OCI-LY7 (cell line): Measurements from ENCODE around the gene ARHGAP21. TPM values are rescaled to one million over a fixed set of nuclear protein-coding genes. Genes with fewer than 3 reads are reported as not detected.

Experiments used
- BruUV-seq: library from RNA; stranded (reverse); fragments of 400-500 nt; replicated peaks from 2 replicates; lab custom pipeline; 2021; lab: Mats Ljungman, UMichigan
- CTCF ChIA-PET: fragments of 300-600 bp; sonication (Branson Sonifier 250); formaldehyde crosslinking; loops from one replicate; lab custom pipeline; 2022; ENCODE audit warnings: antibody characterized with exemption; ENCODE audit not compliant: unreplicated experiment; lab: Charles Lee
- POLR2A ChIA-PET: fragments of 300-600 bp; sonication (Branson Sonifier 250); formaldehyde crosslinking; loops from one replicate; lab custom pipeline; 2022; ENCODE audit warnings: antibody characterized with exemption; lab: Charles Lee
- DNase-seq: peaks from one replicate; pipeline ENCODE4 v3.0.0-alpha.2; 2015; ENCODE audit warnings: low spot score
- H2AFZ ChIP-seq: fragments of 200-600 bp; sonication (generic), shearing (Covaris generic); 2 replicates; pipeline ENCODE4 v1.6.1; 2014; ENCODE audit warnings: mild to moderate bottlenecking, antibody characterized with exemption, low read length, moderate library complexity
- H3K27ac ChIP-seq: fragments of 200-600 bp; sonication (generic); 2 replicates; pipeline ENCODE4 v1.5.1; 2014; ENCODE audit warnings: mixed run types, low read depth, mild to moderate bottlenecking, moderate library complexity, low read length, inconsistent platforms; ENCODE audit not compliant: poor library complexity, severe bottlenecking
- H3K36me3 ChIP-seq: fragments of 200-600 bp; sonication (generic); 2 replicates; pipeline ENCODE4 v1.6.1; 2014; ENCODE audit warnings: mild to moderate bottlenecking, antibody characterized with exemption, low read length, moderate library complexity, mixed read lengths; ENCODE audit not compliant: insufficient read depth
- H3K4me1 ChIP-seq: fragments of 200-600 bp; sonication (generic); 2 replicates; pipeline ENCODE4 v1.5.1; 2014; ENCODE audit warnings: mild to moderate bottlenecking, low read length; ENCODE audit not compliant: insufficient read depth, poor library complexity, severe bottlenecking
- H3K4me2 ChIP-seq: fragments of 200-600 bp; sonication (generic); 2 replicates; pipeline ENCODE4 v1.6.1; 2014; ENCODE audit warnings: mild to moderate bottlenecking, low read length
- H3K4me3 ChIP-seq: fragments of 200-600 bp; sonication (generic); 2 replicates; pipeline ENCODE4 v1.5.1; 2014; ENCODE audit warnings: mild to moderate bottlenecking, low read depth, low read length; ENCODE audit not compliant: poor library complexity, severe bottlenecking
- H3K79me2 ChIP-seq: fragments of 200-600 bp; sonication (generic); 2 replicates; pipeline ENCODE4 v1.6.1; 2016; ENCODE audit warnings: low read depth, mild to moderate bottlenecking, low read length, moderate library complexity, mixed read lengths; ENCODE audit not compliant: insufficient read depth
- H3K9me2 ChIP-seq: fragments of 200-600 bp; sonication (generic); 2 replicates; pipeline ENCODE4 v1.6.1; 2016; ENCODE audit warnings: mild to moderate bottlenecking, low read length, mixed read lengths; ENCODE audit not compliant: insufficient read depth
- H3K9me3 ChIP-seq: fragments of 200-600 bp; sonication (generic); 2 replicates; pipeline ENCODE4 v1.6.1; 2014; ENCODE audit warnings: mild to moderate bottlenecking, mixed run types, low read length, mixed read lengths
- H4K20me1 ChIP-seq: fragments of 200-600 bp; sonication (generic); 2 replicates; pipeline ENCODE4 v1.6.1; 2014; ENCODE audit warnings: mild to moderate bottlenecking, antibody characterized with exemption, low read length, moderate library complexity, mixed read lengths; ENCODE audit not compliant: insufficient read depth
- EZH2phosphoT487 ChIP-seq: fragments of 200-600 bp; sonication (generic); IDR thresholded peaks from 2 replicates; pipeline ENCODE4 v1.6.1; 2018; ENCODE audit warnings: low read depth, borderline replicate concordance, mild to moderate bottlenecking, mixed run types, antibody characterized with exemption, low read length, moderate library complexity, mixed read lengths
- intact Hi-C: fragments of 100-400 bp; cut with micrococcal nuclease; formaldehyde crosslinking; loops from one replicate; pipeline ENCODE4 v1.10.0; 2022; ENCODE audit not compliant: unreplicated experiment
- total RNA-seq, 2 experiments: library from RNA; depleted of rRNA in 1 of 2; stranded (reverse); fragments of >200 nt in 1 of 2; shearing (Covaris generic) in 1 of 2; gene quantifications; 2 replicates each; pipeline ENCODE4 v1.2.3, GENCODE V29; 2014 to 2022
- TF ChIP-seq, protein P1 (sequence below): fragments of 200-600 bp; sonication (generic); conservative IDR thresholded peaks from 2 replicates; pipeline ENCODE4 v1.5.1; 2014; ENCODE audit warnings: mild to moderate bottlenecking, antibody characterized with exemption, low read length, moderate library complexity, mixed read lengths

Gene ARHGAP21
- total RNA-seq, 2 experiments from 2014 or later = 24.2 to 44.9 TPM

DNA sequence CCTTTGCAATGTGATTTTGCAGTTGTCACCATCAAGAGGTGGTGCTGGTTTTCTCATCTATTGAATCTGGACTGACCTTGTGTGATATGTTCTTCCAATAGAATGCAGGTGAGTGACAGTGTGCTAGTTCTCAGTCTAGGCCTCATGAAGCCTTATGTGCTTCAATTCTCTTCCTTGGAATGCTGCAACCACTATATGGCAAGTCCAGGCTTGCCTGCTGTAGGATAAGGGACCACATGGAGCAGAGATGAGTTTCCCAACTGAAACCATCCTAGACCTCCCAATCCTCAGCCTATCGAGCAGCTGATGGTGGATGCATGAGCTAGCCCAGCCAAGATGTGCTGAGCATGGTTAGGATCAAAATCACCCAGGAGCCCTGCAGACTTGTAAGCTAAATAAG is 32.6 kb upstream of the ARHGAP21 start:
- no peak overlapping the region for H3K27ac ChIP-seq
- H3K9me2 ChIP-seq = no peaks in the 10 kb centered on the region
- intact Hi-C loops = no loop called here
- no TSS peak for BruUV-seq
- H3K4me3 ChIP-seq = no peak overlapping the region
- H4K20me1 ChIP-seq = no peaks in the 10 kb centered on the region
- no peak overlapping the region for H2AFZ ChIP-seq
- TF ChIP-seq, protein P1, sequence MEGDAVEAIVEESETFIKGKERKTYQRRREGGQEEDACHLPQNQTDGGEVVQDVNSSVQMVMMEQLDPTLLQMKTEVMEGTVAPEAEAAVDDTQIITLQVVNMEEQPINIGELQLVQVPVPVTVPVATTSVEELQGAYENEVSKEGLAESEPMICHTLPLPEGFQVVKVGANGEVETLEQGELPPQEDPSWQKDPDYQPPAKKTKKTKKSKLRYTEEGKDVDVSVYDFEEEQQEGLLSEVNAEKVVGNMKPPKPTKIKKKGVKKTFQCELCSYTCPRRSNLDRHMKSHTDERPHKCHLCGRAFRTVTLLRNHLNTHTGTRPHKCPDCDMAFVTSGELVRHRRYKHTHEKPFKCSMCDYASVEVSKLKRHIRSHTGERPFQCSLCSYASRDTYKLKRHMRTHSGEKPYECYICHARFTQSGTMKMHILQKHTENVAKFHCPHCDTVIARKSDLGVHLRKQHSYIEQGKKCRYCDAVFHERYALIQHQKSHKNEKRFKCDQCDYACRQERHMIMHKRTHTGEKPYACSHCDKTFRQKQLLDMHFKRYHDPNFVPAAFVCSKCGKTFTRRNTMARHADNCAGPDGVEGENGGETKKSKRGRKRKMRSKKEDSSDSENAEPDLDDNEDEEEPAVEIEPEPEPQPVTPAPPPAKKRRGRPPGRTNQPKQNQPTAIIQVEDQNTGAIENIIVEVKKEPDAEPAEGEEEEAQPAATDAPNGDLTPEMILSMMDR = no peak
- TF ChIP-seq EZH2phosphoT487 = no peak
- H3K79me2 ChIP-seq = no peaks in the 10 kb centered on the region
- H3K36me3 ChIP-seq = no peaks in the 10 kb centered on the region
- no peaks in the 10 kb centered on the region for H3K9me3 ChIP-seq
- CTCF ChIA-PET = interaction anchor here (0.6 kb wide), 1 partner anchor 301 kb away, joined by 4 read pairs; no protein-coding TSS in a partner anchor
- no peak overlapping the region for H3K4me2 ChIP-seq
- no peak for DNase-seq
- no peaks in the 10 kb centered on the region for H3K4me1 ChIP-seq
- POLR2A ChIA-PET = no interaction called here

DNA sequence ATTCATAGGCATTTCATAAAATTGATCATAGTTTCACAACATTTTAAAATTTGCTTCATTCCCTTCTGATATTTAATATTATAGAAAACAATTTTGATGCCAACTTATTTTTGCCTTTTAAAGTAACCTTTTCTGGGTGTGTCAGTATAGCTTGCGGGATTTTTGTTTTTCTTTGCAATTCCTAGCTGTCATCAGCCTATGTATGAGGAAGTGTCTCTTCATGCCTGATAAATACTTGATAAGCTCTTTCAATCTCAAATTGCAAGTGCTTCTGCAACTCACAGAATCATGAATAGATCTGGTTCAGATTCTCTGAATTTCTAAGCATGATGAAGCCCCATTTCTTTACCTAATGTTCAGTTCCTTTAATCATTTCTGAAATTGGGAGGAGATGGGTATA is 28.0 kb upstream of the ARHGAP21 start:
- no peaks in the 10 kb centered on the region for H3K79me2 ChIP-seq
- H3K27ac ChIP-seq = no peak overlapping the region
- DNase-seq = no peak
- H3K4me3 ChIP-seq = no peak overlapping the region
- no peak overlapping the region for H3K4me2 ChIP-seq
- BruUV-seq = no TSS peak
- H3K9me3 ChIP-seq = no peaks in the 10 kb centered on the region
- TF ChIP-seq EZH2phosphoT487 = no peak
- TF ChIP-seq, protein P1 = no peak
- POLR2A ChIA-PET = no interaction called here
- no peak overlapping the region for H2AFZ ChIP-seq
- H3K9me2 ChIP-seq = no peaks in the 10 kb centered on the region
- H4K20me1 ChIP-seq = no peaks in the 10 kb centered on the region
- CTCF ChIA-PET = no interaction called here
- intact Hi-C loops = no loop called here
- H3K36me3 ChIP-seq = no peaks in the 10 kb centered on the region
- no peaks in the 10 kb centered on the region for H3K4me1 ChIP-seq

DNA sequence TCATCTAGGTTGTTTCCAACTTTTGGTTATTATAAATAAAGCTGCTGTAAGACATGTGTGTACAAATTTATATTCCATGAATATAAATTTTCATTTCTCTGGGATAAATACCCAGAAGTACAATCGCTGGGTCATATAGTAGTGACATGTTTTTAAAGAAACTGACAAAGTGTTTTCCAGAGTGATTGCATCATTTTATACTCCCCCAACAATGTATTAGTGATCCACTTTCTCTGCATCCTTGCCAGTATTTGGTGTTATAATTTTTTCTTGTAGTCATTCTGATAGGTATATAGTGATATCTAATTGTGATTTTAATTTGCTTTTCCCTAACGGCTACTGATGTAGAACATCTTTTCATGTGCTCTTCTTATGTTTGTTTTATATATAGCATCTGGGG is 27.0 kb upstream of the ARHGAP21 start:
- intact Hi-C loops = no loop called here
- no peak overlapping the region for H3K27ac ChIP-seq
- no TSS peak for BruUV-seq
- H3K79me2 ChIP-seq = no peaks in the 10 kb centered on the region
- no peaks in the 10 kb centered on the region for H3K36me3 ChIP-seq
- no peak overlapping the region for H3K4me3 ChIP-seq
- no peaks in the 10 kb centered on the region for H3K4me1 ChIP-seq
- POLR2A ChIA-PET = no interaction called here
- CTCF ChIA-PET = no interaction called here
- no peaks in the 10 kb centered on the region for H3K9me2 ChIP-seq
- TF ChIP-seq, protein P1 = no peak
- TF ChIP-seq EZH2phosphoT487 = no peak
- H3K4me2 ChIP-seq = no peak overlapping the region
- no peak overlapping the region for H2AFZ ChIP-seq
- H3K9me3 ChIP-seq = no peaks in the 10 kb centered on the region
- no peak for DNase-seq
- H4K20me1 ChIP-seq = no peaks in the 10 kb centered on the region
